Suprapubic skin (tissue), 4 donors: ENCODE measurements around the gene NOS1AP. TPM values are rescaled to one million over a fixed set of nuclear protein-coding genes. Genes with fewer than 3 reads are reported as not detected.

Experiments used
- DNase-seq, 2 donors: peaks; one replicate each; pipeline ENCODE4 v3.0.0-alpha.2; 2019; ENCODE audit warnings: low spot score in 2 of 2
- H3K27ac ChIP-seq: fragments of 200-600 bp; sonication (generic); one replicate; pipeline ENCODE4 v1.5.1; 2019
- H3K27me3 ChIP-seq: fragments of 200-600 bp; sonication (generic); one replicate; pipeline ENCODE4 v1.5.1; 2019
- H3K36me3 ChIP-seq: fragments of 200-600 bp; sonication (generic); one replicate; pipeline ENCODE4 v1.5.1; 2019
- H3K4me1 ChIP-seq: fragments of 200-600 bp; sonication (generic); one replicate; pipeline ENCODE4 v1.5.1; 2019
- H3K4me3 ChIP-seq: fragments of 200-600 bp; sonication (generic); one replicate; pipeline ENCODE4 v1.5.1; 2019; ENCODE audit warnings: mild to moderate bottlenecking
- H3K9me3 ChIP-seq: fragments of 200-600 bp; sonication (generic); one replicate; pipeline ENCODE4 v1.5.1; 2019
- EP300 ChIP-seq: sonication (generic); formaldehyde crosslinking; IDR thresholded peaks from one replicate; pipeline ENCODE4 v1.6.1; 2017; ENCODE audit warnings: antibody characterized with exemption
- POLR2A ChIP-seq, 2 donors: fragments of 450-650 bp; IDR thresholded peaks; one replicate each; pipeline ENCODE4 v1.6.1; 2017; ENCODE audit warnings: antibody characterized with exemption in 2 of 2, mild to moderate bottlenecking in 2 of 2, moderate library complexity in 2 of 2
- POLR2AphosphoS5 ChIP-seq, 3 donors: sonication (generic); formaldehyde crosslinking; IDR thresholded peaks; one replicate each; pipeline ENCODE4 v1.6.1; 2017; ENCODE audit warnings: antibody characterized with exemption in 3 of 3
- WGBS: methylation state at CpG from one replicate; pipeline ENCODE4 v1.1.5; 2018; 5-methylcytosine and 5-hydroxymethylcytosine counted together
- total RNA-seq, 4 donors: library from RNA; depleted of rRNA; stranded (reverse); fragments of >200 nt; gene quantifications; one replicate each; pipeline ENCODE4 v1.1.0, GENCODE V29; 2016
- TF ChIP-seq, protein P1 (sequence below), 2 donors: fragments of 200-600 bp in 1 of 2; fragments of 450-650 bp in 1 of 2; sonication (generic) in 1 of 2; IDR thresholded peaks; one replicate each; pipeline ENCODE4 v1.5.1; 2016 to 2019; ENCODE audit warnings: antibody characterized with exemption in 2 of 2, mild to moderate bottlenecking in 1 of 2, moderate library complexity in 1 of 2

The NOS1AP gene
- total RNA-seq, 4 donors from 2014 or later, result 1.9 to 9.5 (median 3.3) TPM

DNA sequence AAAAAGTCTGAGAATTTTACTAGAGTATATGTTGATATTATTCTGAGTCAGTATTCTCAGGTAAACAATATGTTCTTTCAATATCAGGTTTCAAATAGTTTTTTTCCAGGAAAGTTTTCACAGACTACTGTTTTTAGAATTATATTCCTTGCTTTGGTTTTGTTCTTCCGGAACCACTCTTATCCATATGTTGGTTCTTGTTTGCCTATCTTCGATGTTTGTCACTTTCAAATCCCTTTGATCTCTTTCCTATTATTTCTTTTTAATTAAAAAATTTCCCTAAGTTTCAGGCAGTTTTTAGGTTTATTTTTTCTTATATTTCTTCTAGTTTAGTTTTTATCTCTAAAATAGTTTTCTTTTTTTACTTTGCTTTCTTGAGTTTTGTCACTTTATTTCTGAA lies 20.9 kb downstream of the NOS1AP start:
- H3K36me3 ChIP-seq, result no peaks in the 10 kb centered on the region
- no peak overlapping the region for H3K4me3 ChIP-seq
- no peaks in the 10 kb centered on the region for H3K4me1 ChIP-seq
- no peaks in the 10 kb centered on the region for H3K9me3 ChIP-seq
- no peak overlapping the region for H3K27ac ChIP-seq
- no peaks in the 10 kb centered on the region for H3K27me3 ChIP-seq
- 90% methylated on average over 2 of the region's 2 CpGs for WGBS
- TF ChIP-seq, protein P1, sequence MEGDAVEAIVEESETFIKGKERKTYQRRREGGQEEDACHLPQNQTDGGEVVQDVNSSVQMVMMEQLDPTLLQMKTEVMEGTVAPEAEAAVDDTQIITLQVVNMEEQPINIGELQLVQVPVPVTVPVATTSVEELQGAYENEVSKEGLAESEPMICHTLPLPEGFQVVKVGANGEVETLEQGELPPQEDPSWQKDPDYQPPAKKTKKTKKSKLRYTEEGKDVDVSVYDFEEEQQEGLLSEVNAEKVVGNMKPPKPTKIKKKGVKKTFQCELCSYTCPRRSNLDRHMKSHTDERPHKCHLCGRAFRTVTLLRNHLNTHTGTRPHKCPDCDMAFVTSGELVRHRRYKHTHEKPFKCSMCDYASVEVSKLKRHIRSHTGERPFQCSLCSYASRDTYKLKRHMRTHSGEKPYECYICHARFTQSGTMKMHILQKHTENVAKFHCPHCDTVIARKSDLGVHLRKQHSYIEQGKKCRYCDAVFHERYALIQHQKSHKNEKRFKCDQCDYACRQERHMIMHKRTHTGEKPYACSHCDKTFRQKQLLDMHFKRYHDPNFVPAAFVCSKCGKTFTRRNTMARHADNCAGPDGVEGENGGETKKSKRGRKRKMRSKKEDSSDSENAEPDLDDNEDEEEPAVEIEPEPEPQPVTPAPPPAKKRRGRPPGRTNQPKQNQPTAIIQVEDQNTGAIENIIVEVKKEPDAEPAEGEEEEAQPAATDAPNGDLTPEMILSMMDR (IDR thresholded peaks at IDR 0.05), result no peak
- TF ChIP-seq POLR2AphosphoS5 (IDR thresholded peaks at IDR 0.05) (no peak), EP300 (no peak), POLR2A (IDR thresholded peaks at IDR 0.05) (no peak)
- no peak for DNase-seq

DNA sequence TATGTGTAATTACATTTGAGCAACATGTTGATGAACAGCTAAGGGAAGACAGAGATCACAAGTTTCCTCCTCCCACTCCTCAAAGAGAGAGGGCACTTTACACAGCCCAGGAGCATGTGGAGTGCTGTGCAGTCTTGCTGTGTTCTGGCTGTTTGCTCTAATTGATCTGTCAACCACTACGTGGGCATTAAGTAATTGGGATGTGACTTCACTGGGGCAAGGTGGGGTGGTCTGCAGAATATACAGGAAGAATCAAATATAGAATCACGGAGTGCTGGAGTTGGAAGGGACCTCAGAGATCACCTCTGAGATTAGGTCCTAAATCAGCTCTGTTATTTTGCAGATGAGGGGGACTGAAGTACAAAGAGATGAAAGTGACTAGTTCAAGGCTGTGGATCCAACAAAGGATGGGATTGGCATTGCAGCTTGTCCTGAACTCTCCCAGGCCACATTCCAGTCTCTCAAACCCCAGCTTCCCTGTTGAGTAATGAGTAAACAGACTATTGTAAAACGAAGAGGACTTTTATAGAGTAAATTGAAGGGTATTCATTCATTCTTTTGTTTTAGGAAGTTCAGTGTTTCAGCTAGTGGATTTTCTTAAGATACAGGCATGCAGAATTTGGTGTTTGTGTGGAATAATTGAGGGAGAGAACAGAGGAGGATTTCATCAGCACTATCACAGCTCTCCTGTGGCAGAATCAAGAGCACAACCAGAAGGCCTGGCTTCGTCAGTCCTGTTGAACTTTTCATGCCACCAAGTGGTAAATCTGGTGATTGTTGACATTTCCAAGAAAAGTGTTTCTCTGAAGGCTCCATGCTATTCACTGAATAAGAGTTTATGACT lies 22.4 kb downstream of the NOS1AP start:
- no peak overlapping the region for H3K4me3 ChIP-seq
- no peaks in the 10 kb centered on the region for H3K4me1 ChIP-seq
- no peak overlapping the region for H3K27ac ChIP-seq
- no peaks in the 10 kb centered on the region for H3K36me3 ChIP-seq
- TF ChIP-seq EP300 (no peak), POLR2AphosphoS5 (IDR thresholded peaks at IDR 0.05) (no peak), POLR2A (IDR thresholded peaks at IDR 0.05) (no peak)
- TF ChIP-seq, protein P1 (IDR thresholded peaks at IDR 0.05), result no peak
- H3K9me3 ChIP-seq, result no peaks in the 10 kb centered on the region
- H3K27me3 ChIP-seq, result no peaks in the 10 kb centered on the region
- WGBS, result 62% methylated on average over 4 of the region's 4 CpGs
- no peak for DNase-seq

DNA sequence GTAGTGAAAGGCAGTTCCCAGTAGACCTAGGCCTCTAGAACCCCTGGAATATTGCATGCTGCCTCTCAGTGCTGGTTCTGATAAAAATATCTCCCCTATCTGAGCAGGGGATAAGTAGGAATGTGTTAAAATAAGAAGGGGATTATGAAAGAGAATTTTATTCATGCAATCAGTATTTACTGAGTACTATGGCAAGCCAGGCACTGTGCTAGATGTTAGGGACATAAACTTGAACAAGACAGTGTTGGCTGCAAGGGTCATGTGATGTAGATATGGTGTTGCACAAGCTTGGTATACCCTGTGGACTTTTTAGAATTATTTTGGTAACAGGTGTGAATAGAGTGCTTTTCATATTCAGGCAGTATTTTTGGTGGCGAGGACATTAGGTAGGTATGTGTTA lies 23.6 kb downstream of the NOS1AP start:
- Histone ChIP-seq H3K9me3 (no peaks in the 10 kb centered on the region), H3K27me3 (no peaks in the 10 kb centered on the region), H3K36me3 (no peaks in the 10 kb centered on the region), H3K4me3 (no peak overlapping the region), H3K4me1 (no peaks in the 10 kb centered on the region), H3K27ac (no peak overlapping the region)
- no peak for TF ChIP-seq EP300
- TF ChIP-seq, protein P1 (IDR thresholded peaks at IDR 0.05), result no peak
- TF ChIP-seq POLR2AphosphoS5 (IDR thresholded peaks at IDR 0.05), result no peak
- TF ChIP-seq POLR2A (IDR thresholded peaks at IDR 0.05), result no peak
- 100% methylated on average over 1 of the region's 1 CpG for WGBS
- DNase-seq, result no peak

DNA sequence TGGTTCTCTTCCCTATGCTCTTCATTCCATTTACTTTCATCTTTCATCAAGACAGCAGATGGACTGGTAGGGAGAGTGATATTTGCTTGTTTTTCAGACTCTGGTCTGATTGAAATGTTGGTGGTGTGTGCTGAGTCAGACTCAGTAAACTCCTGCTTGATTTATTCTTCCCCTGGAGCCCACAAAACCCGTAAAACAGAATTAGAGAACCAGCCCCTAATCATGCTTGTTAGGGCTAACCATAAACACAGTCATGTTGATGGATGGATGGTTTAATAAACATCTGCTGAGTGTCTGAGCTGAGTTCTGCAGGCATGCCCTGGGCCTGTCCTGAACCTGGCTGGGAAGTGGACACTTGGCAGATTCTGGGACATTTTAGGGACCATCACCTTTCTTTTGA lies 24.8 kb downstream of the NOS1AP start:
- TF ChIP-seq, protein P1 (IDR thresholded peaks at IDR 0.05), result no peak
- TF ChIP-seq EP300, result no peak
- no peaks in the 10 kb centered on the region for H3K4me1 ChIP-seq
- H3K27ac ChIP-seq, result no peak overlapping the region
- no peaks in the 10 kb centered on the region for H3K27me3 ChIP-seq
- H3K9me3 ChIP-seq, result no peaks in the 10 kb centered on the region
- DNase-seq, result no peak
- no peak overlapping the region for H3K4me3 ChIP-seq
- WGBS, result 55% methylated on average over 1 of the region's 1 CpG
- no peaks in the 10 kb centered on the region for H3K36me3 ChIP-seq

DNA sequence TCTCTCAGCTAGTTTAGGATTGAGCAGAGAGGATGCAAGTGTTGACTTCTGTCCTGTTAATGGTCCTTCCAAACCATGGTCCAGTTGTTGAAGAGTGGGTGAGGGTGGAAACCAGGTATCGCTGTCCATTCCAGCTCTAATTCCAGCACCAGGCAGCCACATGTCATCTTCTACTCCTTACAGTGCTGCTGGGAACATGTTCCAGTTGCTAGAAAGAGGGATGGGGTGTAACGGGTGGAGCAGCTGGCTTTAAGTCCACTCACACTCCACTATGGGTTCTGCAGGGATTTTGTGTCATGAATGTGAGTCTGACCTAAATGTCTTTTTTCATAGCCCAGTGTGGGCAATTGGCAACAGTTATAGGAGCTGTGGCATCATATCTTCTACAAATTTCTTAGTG lies 25.2 kb downstream of the NOS1AP start:
- H3K36me3 ChIP-seq, result no peaks in the 10 kb centered on the region
- no peak for TF ChIP-seq POLR2AphosphoS5 (IDR thresholded peaks at IDR 0.05)
- TF ChIP-seq, protein P1 (IDR thresholded peaks at IDR 0.05), result no peak
- TF ChIP-seq POLR2A (IDR thresholded peaks at IDR 0.05), result no peak
- no peak for TF ChIP-seq EP300
- H3K27me3 ChIP-seq, result no peaks in the 10 kb centered on the region
- H3K4me1 ChIP-seq, result no peaks in the 10 kb centered on the region
- H3K9me3 ChIP-seq, result no peaks in the 10 kb centered on the region
- whole genome bisulfite sequencing, result 94% methylated on average over 2 of the region's 2 CpGs
- no peak for DNase-seq
- H3K4me3 ChIP-seq, result no peak overlapping the region
- no peak overlapping the region for H3K27ac ChIP-seq
